Mesenchymal stem cell (in vitro differentiated cells and primary cell): ENCODE data around the gene CTNNA3.

ENCODE experiments used
- DNase-seq: peaks from one replicate; pipeline ENCODE4 v3.0.0-alpha.2; 2013
- H2AFZ ChIP-seq: one replicate; pipeline ENCODE4 v1.6.1; 2013; ENCODE audit warnings: low read depth, mild to moderate bottlenecking, control low read depth, inconsistent platforms, low read length, moderate library complexity
- H2AK5ac ChIP-seq: 2 replicates; pipeline ENCODE4 v1.6.1; 2013; ENCODE audit warnings: low read length, moderate library complexity, mild to moderate bottlenecking, inconsistent platforms; ENCODE audit not compliant: severe bottlenecking
- H2BK120ac ChIP-seq: one replicate; pipeline ENCODE4 v1.6.1; 2013; ENCODE audit warnings: low read depth, mild to moderate bottlenecking, inconsistent platforms, low read length, moderate library complexity
- H2BK12ac ChIP-seq, 2 experiments: one replicate each; pipeline ENCODE4 v1.6.1; 2013; ENCODE audit warnings: inconsistent platforms in 2 of 2, low read length in 2 of 2, mild to moderate bottlenecking in 2 of 2, moderate library complexity in 2 of 2, control low read depth in 1 of 2
- H2BK15ac ChIP-seq: one replicate; pipeline ENCODE4 v1.6.1; 2013; ENCODE audit warnings: mild to moderate bottlenecking, low read depth, inconsistent platforms; ENCODE audit not compliant: poor library complexity, severe bottlenecking
- H2BK5ac ChIP-seq: 2 replicates; pipeline ENCODE4 v1.6.1; 2013; ENCODE audit warnings: low read depth, mild to moderate bottlenecking, low read length, control low read depth, inconsistent platforms; ENCODE audit not compliant: poor library complexity, severe bottlenecking
- H3K14ac ChIP-seq, 2 experiments: one replicate each; pipeline ENCODE4 v1.6.1; 2013; ENCODE audit warnings: inconsistent platforms in 2 of 2, low read length in 2 of 2, control low read depth in 1 of 2, mild to moderate bottlenecking in 1 of 2, moderate library complexity in 1 of 2
- H3K18ac ChIP-seq, 2 experiments: one replicate each; pipeline ENCODE4 v1.6.1; 2013; ENCODE audit warnings: inconsistent platforms in 2 of 2, low read length in 2 of 2, control low read depth in 1 of 2, low read depth in 1 of 2, mild to moderate bottlenecking in 1 of 2
- H3K23ac ChIP-seq, 2 experiments: one replicate each; pipeline ENCODE4 v1.6.1; 2013; ENCODE audit warnings: inconsistent platforms in 2 of 2, low read length in 2 of 2, mild to moderate bottlenecking in 2 of 2, moderate library complexity in 2 of 2, control low read depth in 1 of 2
- H3K27ac ChIP-seq: 2 replicates; pipeline ENCODE4 v1.5.1; 2013; ENCODE audit warnings: mild to moderate bottlenecking, moderate library complexity, low read length, control low read depth, inconsistent platforms; ENCODE audit not compliant: poor library complexity, severe bottlenecking
- H3K27me3 ChIP-seq, 2 experiments: 2 replicates each; pipeline versions ENCODE4 v1.6.1 to v1.7.0; 2013; ENCODE audit warnings: low read length in 2 of 2, mild to moderate bottlenecking in 2 of 2, moderate library complexity in 2 of 2, control low read depth in 1 of 2, inconsistent platforms in 1 of 2; ENCODE audit not compliant: control insufficient read depth in 1 of 2, insufficient read depth in 1 of 2
- H3K36me3 ChIP-seq, 2 experiments: 2 replicates each; pipeline versions ENCODE4 v1.6.1 to v1.7.0; 2013; ENCODE audit warnings: low read length in 2 of 2, control low read depth in 1 of 2, inconsistent platforms in 1 of 2, low read depth in 1 of 2, mild to moderate bottlenecking in 1 of 2; ENCODE audit not compliant: insufficient read depth in 2 of 2, control insufficient read depth in 1 of 2
- H3K4ac ChIP-seq, 2 experiments: one replicate each; pipeline ENCODE4 v1.6.1; 2013; ENCODE audit warnings: inconsistent platforms in 2 of 2, low read length in 2 of 2, mild to moderate bottlenecking in 2 of 2, moderate library complexity in 2 of 2, control low read depth in 1 of 2, low read depth in 1 of 2
- H3K4me1 ChIP-seq: 2 replicates; pipeline ENCODE4 v1.6.1; 2013; ENCODE audit warnings: low read depth, low read length, control low read depth; ENCODE audit not compliant: control insufficient read depth, insufficient read depth
- H3K4me2 ChIP-seq: 2 replicates; pipeline ENCODE4 v1.6.1; 2013; ENCODE audit warnings: low read length, mild to moderate bottlenecking, inconsistent platforms; ENCODE audit not compliant: poor library complexity, severe bottlenecking
- H3K4me3 ChIP-seq, 2 experiments: 2 replicates each; pipeline versions ENCODE4 v1.5.1 to v1.7.0; 2013; ENCODE audit warnings: low read length in 2 of 2, mild to moderate bottlenecking in 2 of 2, control low read depth in 1 of 2, low read depth in 1 of 2; ENCODE audit not compliant: insufficient read depth in 1 of 2
- H3K79me1 ChIP-seq: replicated peaks from 2 replicates; pipeline ENCODE4 v1.6.1; 2013; ENCODE audit warnings: mild to moderate bottlenecking, control low read depth, low read length, inconsistent platforms; ENCODE audit not compliant: poor library complexity, severe bottlenecking
- H3K9ac ChIP-seq: 2 replicates; pipeline ENCODE4 v1.7.0; 2013; ENCODE audit warnings: mild to moderate bottlenecking, low read length, moderate library complexity
- H3K9me3 ChIP-seq: 2 replicates; pipeline ENCODE4 v1.7.0; 2013; ENCODE audit warnings: mild to moderate bottlenecking, low read length; ENCODE audit not compliant: control insufficient read depth
- H4K8ac ChIP-seq: one replicate; pipeline ENCODE4 v1.6.1; 2013; ENCODE audit warnings: inconsistent platforms, mild to moderate bottlenecking, low read length, moderate library complexity
- H4K91ac ChIP-seq: one replicate; pipeline ENCODE4 v1.6.1; 2013; ENCODE audit warnings: mild to moderate bottlenecking, low read length, inconsistent platforms
- whole genome bisulfite sequencing: methylation state at CpG from one replicate; pipeline ENCODE4 v1.1.7; 2013; ENCODE audit warnings: mixed read lengths; 5-methylcytosine and 5-hydroxymethylcytosine counted together

The CTNNA3 gene

DNA sequence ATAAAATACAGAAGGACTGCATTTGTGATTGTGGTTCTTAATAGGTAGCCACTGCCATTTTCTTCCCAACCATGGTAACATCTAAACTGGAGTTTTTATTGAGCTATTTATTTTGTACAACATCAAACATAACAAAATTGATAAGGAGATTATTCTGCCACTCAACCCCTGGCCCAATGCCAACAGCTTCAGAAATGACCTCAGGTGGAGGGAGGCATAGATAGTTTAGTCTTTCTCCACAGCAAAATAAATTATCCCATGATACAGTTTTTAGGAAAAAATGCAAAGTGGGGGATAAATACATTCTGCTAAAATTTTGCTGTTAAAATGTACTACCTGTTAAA, 712.5 kb downstream of the CTNNA3 start:
- H3K4me1 ChIP-seq: no peaks in the 10 kb centered on the region
- no peaks in the 10 kb centered on the region for H3K27me3 ChIP-seq
- H2BK15ac ChIP-seq: no peak overlapping the region
- DNase-seq: no peak
- H3K23ac ChIP-seq: no peak overlapping the region
- H2AK5ac ChIP-seq: no peak overlapping the region
- H3K36me3 ChIP-seq: no peaks in the 10 kb centered on the region
- H3K4me2 ChIP-seq: no peak overlapping the region
- no peak overlapping the region for H4K8ac ChIP-seq
- no peaks in the 10 kb centered on the region for H3K79me1 ChIP-seq
- H3K9ac ChIP-seq: no peak overlapping the region
- H3K4me3 ChIP-seq: no peak overlapping the region
- H3K27ac ChIP-seq: no peak overlapping the region
- H2AFZ ChIP-seq: no peak overlapping the region
- H2BK120ac ChIP-seq: no peak overlapping the region
- no peaks in the 10 kb centered on the region for H3K9me3 ChIP-seq
- H4K91ac ChIP-seq: no peak overlapping the region
- H2BK12ac ChIP-seq: no peak overlapping the region
- no peak overlapping the region for H3K14ac ChIP-seq
- no peak overlapping the region for H3K18ac ChIP-seq
- H2BK5ac ChIP-seq: no peak overlapping the region
- H3K4ac ChIP-seq: no peak overlapping the region

DNA sequence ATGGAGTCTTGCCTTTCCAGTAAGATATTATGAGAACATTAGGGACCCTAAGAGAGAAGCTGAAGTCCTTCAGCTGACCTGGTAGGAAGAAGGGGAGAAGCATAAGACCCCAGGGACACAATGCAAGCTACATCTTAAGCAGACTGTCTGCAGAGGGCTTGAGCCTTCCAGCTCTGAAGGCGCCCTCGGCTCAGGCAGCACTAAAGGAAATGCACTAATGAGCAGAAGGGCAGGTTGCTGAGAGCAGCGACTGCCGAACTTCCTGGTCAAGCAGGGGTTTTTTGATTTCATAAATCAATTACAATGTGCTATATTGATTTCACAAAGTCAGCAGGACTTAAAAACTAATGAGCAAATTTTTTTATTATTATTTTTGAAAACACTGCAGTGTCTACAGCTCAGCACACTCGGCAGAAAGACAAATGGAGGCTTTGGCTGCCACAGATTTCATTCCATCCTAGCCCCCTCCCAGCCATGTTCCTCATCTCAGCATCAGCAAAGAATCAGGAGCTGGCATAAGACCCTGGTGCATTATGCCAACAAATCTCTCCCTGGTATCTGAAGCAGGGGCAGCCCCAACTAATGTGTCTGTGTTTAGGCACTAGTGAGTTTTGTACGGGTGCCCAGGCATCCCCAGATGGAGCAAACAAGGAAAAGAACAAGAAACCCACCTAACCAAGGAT, 713.1 kb downstream of the CTNNA3 start:
- H3K4me2 ChIP-seq: no peak overlapping the region
- no peaks in the 10 kb centered on the region for H3K27me3 ChIP-seq
- no peaks in the 10 kb centered on the region for H3K79me1 ChIP-seq
- no peak overlapping the region for H3K23ac ChIP-seq
- no peak overlapping the region for H2AK5ac ChIP-seq
- no peak overlapping the region for H3K27ac ChIP-seq
- no peak overlapping the region for H3K18ac ChIP-seq
- H2BK120ac ChIP-seq: no peak overlapping the region
- no peaks in the 10 kb centered on the region for H3K9me3 ChIP-seq
- H2BK15ac ChIP-seq: no peak overlapping the region
- H3K14ac ChIP-seq: no peak overlapping the region
- no peaks in the 10 kb centered on the region for H3K36me3 ChIP-seq
- H2BK12ac ChIP-seq: no peak overlapping the region
- H3K4me3 ChIP-seq: no peak overlapping the region
- no peak overlapping the region for H2BK5ac ChIP-seq
- H2AFZ ChIP-seq: no peak overlapping the region
- no peak overlapping the region for H3K9ac ChIP-seq
- no peak overlapping the region for H3K4ac ChIP-seq
- 64% methylated on average over 3 of the region's 6 CpGs for WGBS
- H3K4me1 ChIP-seq: no peaks in the 10 kb centered on the region
- no peak for DNase-seq
- H4K8ac ChIP-seq: no peak overlapping the region
- no peak overlapping the region for H4K91ac ChIP-seq

DNA sequence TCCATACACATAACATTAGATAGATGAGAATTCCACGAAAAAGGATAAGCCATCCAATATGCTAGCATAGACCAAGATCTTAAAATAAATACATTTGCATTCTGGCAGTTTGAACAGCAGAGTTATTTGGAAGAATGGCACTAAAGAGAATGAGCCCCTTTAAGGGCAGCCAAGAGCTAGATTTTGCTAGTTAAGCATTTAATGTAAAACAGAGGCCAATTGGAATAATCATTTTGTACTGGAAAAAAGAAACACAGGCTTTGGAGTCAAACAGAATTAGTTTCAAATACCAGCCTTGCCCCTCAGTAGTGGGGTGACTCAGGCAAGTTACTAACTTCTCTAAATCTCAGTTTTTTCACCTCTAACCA, 714.0 kb downstream of the CTNNA3 start:
- no peak overlapping the region for H3K23ac ChIP-seq
- H3K18ac ChIP-seq: no peak overlapping the region
- H3K27ac ChIP-seq: no peak overlapping the region
- no peak overlapping the region for H3K14ac ChIP-seq
- H2AFZ ChIP-seq: no peak overlapping the region
- H2BK5ac ChIP-seq: no peak overlapping the region
- no peak overlapping the region for H3K9ac ChIP-seq
- H3K79me1 ChIP-seq: no peaks in the 10 kb centered on the region
- H3K9me3 ChIP-seq: no peaks in the 10 kb centered on the region
- no peak overlapping the region for H3K4me3 ChIP-seq
- no peak overlapping the region for H2BK15ac ChIP-seq
- no peak overlapping the region for H2BK120ac ChIP-seq
- no peak overlapping the region for H2AK5ac ChIP-seq
- no peak overlapping the region for H3K4me2 ChIP-seq
- no peaks in the 10 kb centered on the region for H3K27me3 ChIP-seq
- no peaks in the 10 kb centered on the region for H3K36me3 ChIP-seq
- no CpG with 5 or more reads among the region's 1 CpG for WGBS
- H3K4me1 ChIP-seq: no peaks in the 10 kb centered on the region
- H2BK12ac ChIP-seq: no peak overlapping the region
- no peak for DNase-seq
- H4K91ac ChIP-seq: no peak overlapping the region
- H4K8ac ChIP-seq: no peak overlapping the region
- H3K4ac ChIP-seq: no peak overlapping the region

DNA sequence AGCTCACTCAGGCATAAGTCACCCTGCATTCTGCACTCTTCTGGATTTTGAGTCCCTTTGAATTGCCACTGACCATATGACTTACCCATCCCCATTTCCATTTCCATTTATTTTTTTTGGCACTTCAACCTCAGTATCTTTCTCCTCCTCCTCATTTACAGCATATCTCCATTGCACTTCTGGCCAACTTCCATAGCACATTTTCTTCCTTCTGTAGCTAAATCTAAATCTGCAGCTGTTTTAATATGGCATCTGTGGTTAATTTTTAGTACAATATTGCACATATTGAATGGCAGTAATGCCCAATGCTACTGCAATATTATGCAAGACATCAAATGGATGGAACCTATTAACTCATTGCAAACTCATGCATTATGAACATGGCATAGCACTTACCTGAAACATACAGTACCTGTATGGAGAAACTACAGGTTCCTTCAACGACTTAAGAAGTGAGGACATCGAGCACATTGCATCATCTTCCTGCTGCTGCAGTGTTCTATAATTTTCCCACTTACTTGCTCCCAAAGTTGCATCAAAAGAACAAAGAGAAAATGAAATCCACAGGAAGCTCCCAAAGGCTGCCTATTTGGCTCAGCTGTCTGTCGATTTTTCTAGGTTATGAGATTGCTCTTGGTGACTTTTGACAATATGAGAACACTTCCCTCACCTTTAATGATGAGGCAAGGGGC, 714.5 kb downstream of the CTNNA3 start:
- Histone ChIP-seq H3K27me3 (no peaks in the 10 kb centered on the region), H3K4me1 (no peaks in the 10 kb centered on the region), H4K91ac (no peak overlapping the region), H3K27ac (no peak overlapping the region), H3K9me3 (no peaks in the 10 kb centered on the region), H2AFZ (no peak overlapping the region), H3K9ac (no peak overlapping the region), H2BK120ac (no peak overlapping the region), H4K8ac (no peak overlapping the region), H3K18ac (no peak overlapping the region), H3K4me3 (no peak overlapping the region), H2BK5ac (no peak overlapping the region), H2BK15ac (no peak overlapping the region), H3K14ac (no peak overlapping the region), H2AK5ac (no peak overlapping the region), H3K23ac (no peak overlapping the region), H3K4ac (no peak overlapping the region), H3K79me1 (no peaks in the 10 kb centered on the region), H2BK12ac (no peak overlapping the region), H3K4me2 (no peak overlapping the region), H3K36me3 (no peaks in the 10 kb centered on the region)
- DNase-seq: no peak
- WGBS: 59% methylated on average over 3 of the region's 3 CpGs
